ENCODE data around the gene MT1H. TPM values are rescaled to one million over a fixed set of nuclear protein-coding genes. Genes with fewer than 3 reads are reported as not detected.
"Not testable (repeated sequence)": the region's sequence is repeated elsewhere in the genome, so short reads cannot be mapped to it uniquely, and the experiment has no call there.

The MT1H gene
- polyA plus RNA-seq, 2 donors: 32.9 to 63.3 TPM

GRCh38 chr16:56672761-56673536, 3.3 kb downstream of the MT1H start:
- WGBS, 2 donors: 86 to 87% methylated on average over 11 of the region's 11 CpGs
- H3K4me1 ChIP-seq (ENCODE audit: control insufficient read depth in 2 of 2, insufficient read depth in 2 of 2, low read length in 1 of 2): peaks cover 15% of the 10 kb centered on the region in 2 donors
- H3K27ac ChIP-seq (ENCODE audit: low read depth in 2 of 2, low read length in 1 of 2): no peak overlapping the region
- no peaks in the 10 kb centered on the region for H3K36me3 ChIP-seq (ENCODE audit: control insufficient read depth in 2 of 2, insufficient read depth in 2 of 2, low read length in 1 of 2)
- H3K27me3 ChIP-seq (ENCODE audit: control insufficient read depth in 1 of 2, insufficient read depth in 2 of 2, low read length in 2 of 2): peaks cover 0 to 4% of the 10 kb centered on the region in 2 donors
- H3K4me3 ChIP-seq (ENCODE audit: low read depth in 1 of 2, low read length in 2 of 2): no peak overlapping the region
- H3K9me3 ChIP-seq (ENCODE audit: control insufficient read depth in 2 of 2, insufficient read depth in 1 of 2, low read depth in 1 of 2, low read length in 1 of 2): no peaks in the 10 kb centered on the region

GRCh38 chr16:56673921-56674320, 4.3 kb downstream of the MT1H start:
- no peaks in the 10 kb centered on the region for H3K36me3 ChIP-seq (ENCODE audit: control insufficient read depth in 2 of 2, insufficient read depth in 2 of 2, low read length in 1 of 2)
- H3K4me1 ChIP-seq (ENCODE audit: control insufficient read depth in 2 of 2, insufficient read depth in 2 of 2, low read length in 1 of 2): peaks cover 8 to 12% of the 10 kb centered on the region in 2 donors
- H3K27me3 ChIP-seq (ENCODE audit: control insufficient read depth in 1 of 2, insufficient read depth in 2 of 2, low read length in 2 of 2): peaks cover 0 to 4% of the 10 kb centered on the region in 2 donors
- H3K27ac ChIP-seq (ENCODE audit: low read depth in 2 of 2, low read length in 1 of 2): no peak overlapping the region
- no peak overlapping the region for H3K4me3 ChIP-seq (ENCODE audit: low read depth in 1 of 2, low read length in 2 of 2)
- 38 to 39% methylated on average over 12 of the region's 12 CpGs for WGBS, 2 donors
- H3K9me3 ChIP-seq (ENCODE audit: control insufficient read depth in 2 of 2, insufficient read depth in 1 of 2, low read depth in 1 of 2, low read length in 1 of 2): no peaks in the 10 kb centered on the region

GRCh38 chr16:56674570-56674969, 5.0 kb downstream of the MT1H start:
- H3K9me3 ChIP-seq (ENCODE audit: control insufficient read depth in 2 of 2, insufficient read depth in 1 of 2, low read depth in 1 of 2, low read length in 1 of 2); H3K4me1 ChIP-seq (ENCODE audit: control insufficient read depth in 2 of 2, insufficient read depth in 2 of 2, low read length in 1 of 2); H3K36me3 ChIP-seq (ENCODE audit: control insufficient read depth in 2 of 2, insufficient read depth in 2 of 2, low read length in 1 of 2); H3K4me3 ChIP-seq (ENCODE audit: low read depth in 1 of 2, low read length in 2 of 2); H3K27ac ChIP-seq (ENCODE audit: low read depth in 2 of 2, low read length in 1 of 2); H3K27me3 ChIP-seq (ENCODE audit: control insufficient read depth in 1 of 2, insufficient read depth in 2 of 2, low read length in 2 of 2): not testable (repeated sequence)
- whole genome bisulfite sequencing, 2 donors: 78 to 81% methylated on average over 6 of the region's 6 CpGs

DNA sequence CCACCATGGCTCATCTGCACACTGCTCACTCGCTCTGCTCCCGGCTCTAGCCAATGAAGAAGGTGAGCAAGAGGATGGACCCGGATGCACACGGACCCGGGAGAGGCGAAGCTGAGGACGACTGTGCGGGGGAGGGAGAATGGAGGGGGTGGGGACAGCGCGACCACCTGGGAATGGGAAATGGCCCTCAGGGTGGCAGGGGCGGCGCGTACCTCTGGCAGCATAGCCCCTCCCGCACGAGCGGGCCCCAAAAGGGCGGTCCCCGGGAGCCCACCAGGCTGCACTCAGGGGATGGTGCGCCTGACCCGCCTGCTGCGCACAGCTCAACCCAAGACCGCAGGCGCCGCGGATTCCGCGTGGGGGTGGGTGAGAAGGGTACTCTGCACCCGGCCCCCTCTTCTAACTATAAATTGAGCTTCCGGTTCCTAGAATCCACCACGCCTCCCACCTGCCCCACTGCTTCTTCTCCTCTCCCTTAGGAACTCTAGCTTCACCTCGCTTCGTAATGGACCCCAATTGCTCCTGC, 6.1 kb downstream of the MT1H start:
- H3K27ac ChIP-seq (ENCODE audit: low read depth in 2 of 2, low read length in 1 of 2): peak overlapping the region in 1 of 2 donors; percentile 4
- H3K4me3 ChIP-seq (ENCODE audit: low read depth in 1 of 2, low read length in 2 of 2): peak overlapping the region; percentile 5 to 31
- H3K9me3 ChIP-seq (ENCODE audit: control insufficient read depth in 2 of 2, insufficient read depth in 1 of 2, low read depth in 1 of 2, low read length in 1 of 2): no peaks in the 10 kb centered on the region
- H3K4me1 ChIP-seq (ENCODE audit: control insufficient read depth in 2 of 2, insufficient read depth in 2 of 2, low read length in 1 of 2): peaks cover 0 to 5% of the 10 kb centered on the region in 2 donors
- no peaks in the 10 kb centered on the region for H3K36me3 ChIP-seq (ENCODE audit: control insufficient read depth in 2 of 2, insufficient read depth in 2 of 2, low read length in 1 of 2)
- no peaks in the 10 kb centered on the region for H3K27me3 ChIP-seq (ENCODE audit: control insufficient read depth in 1 of 2, insufficient read depth in 2 of 2, low read length in 2 of 2)
- 26 to 36% methylated on average over 14 to 32 of the region's 32 CpGs for WGBS, 2 donors

DNA sequence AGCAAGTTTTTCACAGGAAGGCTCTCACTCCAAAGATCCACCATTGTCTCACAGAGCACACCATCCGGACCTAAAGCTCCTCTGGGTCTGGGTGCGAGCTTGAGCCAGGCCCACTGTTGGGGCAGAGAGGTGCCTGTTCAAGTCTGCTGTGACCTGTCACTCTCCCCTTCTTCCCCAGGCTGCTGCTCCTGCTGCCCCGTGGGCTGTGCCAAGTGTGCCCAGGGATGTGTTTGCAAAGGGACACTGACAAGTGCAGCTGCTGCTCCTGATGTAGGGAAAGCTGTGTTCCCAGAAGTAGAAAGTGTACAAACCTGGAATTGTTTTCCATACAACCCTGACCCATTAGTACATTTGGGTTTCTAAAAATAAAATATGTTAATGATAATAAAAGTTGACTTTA, 7.9 kb downstream of the MT1H start:
- 75 to 77% methylated on average over 3 of the region's 3 CpGs for WGBS, 2 donors
- Histone ChIP-seq H3K9me3 (ENCODE audit: control insufficient read depth in 2 of 2, insufficient read depth in 1 of 2, low read depth in 1 of 2, low read length in 1 of 2) (no peaks in the 10 kb centered on the region), H3K27ac (ENCODE audit: low read depth in 2 of 2, low read length in 1 of 2) (no peak overlapping the region), H3K4me1 (ENCODE audit: control insufficient read depth in 2 of 2, insufficient read depth in 2 of 2, low read length in 1 of 2) (peaks cover 0 to 7% of the 10 kb centered on the region in 2 donors), H3K27me3 (ENCODE audit: control insufficient read depth in 1 of 2, insufficient read depth in 2 of 2, low read length in 2 of 2) (no peaks in the 10 kb centered on the region), H3K36me3 (ENCODE audit: control insufficient read depth in 2 of 2, insufficient read depth in 2 of 2, low read length in 1 of 2) (no peaks in the 10 kb centered on the region), H3K4me3 (ENCODE audit: low read depth in 1 of 2, low read length in 2 of 2) (no peak overlapping the region)

DNA sequence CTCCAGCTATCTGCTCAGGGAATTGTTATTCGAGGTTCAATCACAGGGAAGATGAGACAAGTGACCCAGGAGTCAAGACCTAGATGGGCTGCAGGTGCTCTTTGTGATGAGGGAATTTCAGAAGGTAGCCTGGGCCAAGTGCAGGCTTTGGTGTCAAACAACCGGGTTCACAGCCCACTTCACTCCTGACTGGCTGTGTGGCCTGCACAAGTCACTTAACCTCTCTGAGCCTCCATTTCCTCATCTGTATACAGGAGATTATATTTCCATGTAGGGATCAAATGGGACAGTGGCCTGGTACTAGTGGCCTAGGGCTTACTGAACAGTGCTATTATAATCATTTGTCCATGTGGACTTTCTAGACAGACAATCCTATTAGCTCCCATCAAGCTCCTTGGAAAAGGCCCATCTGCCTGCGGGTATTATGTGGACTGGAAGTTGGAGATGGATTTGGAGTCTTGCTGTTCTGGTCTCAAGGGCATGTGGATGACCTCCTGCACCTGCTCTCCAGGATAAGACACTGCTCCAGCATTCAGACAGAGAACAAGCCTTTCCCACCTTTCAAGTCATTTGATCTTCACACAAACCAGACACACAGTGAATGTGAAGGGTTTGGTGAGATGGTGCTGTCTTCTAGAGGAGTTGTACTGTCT, 9.6 kb downstream of the MT1H start:
- 92% methylated on average over 3 of the region's 3 CpGs for WGBS, 2 donors
- Histone ChIP-seq H3K4me3 (ENCODE audit: low read depth in 1 of 2, low read length in 2 of 2) (no peak overlapping the region), H3K4me1 (ENCODE audit: control insufficient read depth in 2 of 2, insufficient read depth in 2 of 2, low read length in 1 of 2) (peaks cover 1 to 10% of the 10 kb centered on the region in 2 donors), H3K27ac (ENCODE audit: low read depth in 2 of 2, low read length in 1 of 2) (peak overlapping the region in 1 of 2 donors; percentile 7), H3K27me3 (ENCODE audit: control insufficient read depth in 1 of 2, insufficient read depth in 2 of 2, low read length in 2 of 2) (no peaks in the 10 kb centered on the region), H3K36me3 (ENCODE audit: control insufficient read depth in 2 of 2, insufficient read depth in 2 of 2, low read length in 1 of 2) (no peaks in the 10 kb centered on the region), H3K9me3 (ENCODE audit: control insufficient read depth in 2 of 2, insufficient read depth in 1 of 2, low read depth in 1 of 2, low read length in 1 of 2) (no peaks in the 10 kb centered on the region)

DNA sequence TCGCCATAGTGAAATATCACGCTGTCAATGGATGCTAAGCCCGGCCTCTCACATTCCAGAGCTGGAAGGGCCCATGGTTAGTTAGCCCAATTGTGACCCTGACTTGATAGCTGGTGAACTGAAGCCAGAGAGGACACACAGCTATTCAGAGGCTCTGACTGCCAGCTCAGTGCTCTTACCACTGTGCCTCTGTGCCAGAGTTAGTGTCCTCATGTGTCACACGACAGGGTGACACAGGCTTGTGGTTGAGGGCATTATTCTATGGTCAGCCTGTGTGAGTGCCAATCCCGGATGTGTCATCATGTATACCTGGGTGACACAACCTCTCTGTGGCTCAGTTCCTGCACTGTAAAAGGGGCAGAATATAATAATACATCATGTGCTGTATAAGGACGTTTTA, 10.2 kb downstream of the MT1H start:
- Histone ChIP-seq H3K9me3 (ENCODE audit: control insufficient read depth in 2 of 2, insufficient read depth in 1 of 2, low read depth in 1 of 2, low read length in 1 of 2) (no peaks in the 10 kb centered on the region), H3K4me1 (ENCODE audit: control insufficient read depth in 2 of 2, insufficient read depth in 2 of 2, low read length in 1 of 2) (peaks cover 2 to 10% of the 10 kb centered on the region in 2 donors), H3K36me3 (ENCODE audit: control insufficient read depth in 2 of 2, insufficient read depth in 2 of 2, low read length in 1 of 2) (no peaks in the 10 kb centered on the region), H3K27me3 (ENCODE audit: control insufficient read depth in 1 of 2, insufficient read depth in 2 of 2, low read length in 2 of 2) (no peaks in the 10 kb centered on the region), H3K27ac (ENCODE audit: low read depth in 2 of 2, low read length in 1 of 2) (peak overlapping the region in 1 of 2 donors; percentile 7), H3K4me3 (ENCODE audit: low read depth in 1 of 2, low read length in 2 of 2) (no peak overlapping the region)
- 80 to 81% methylated on average over 6 of the region's 6 CpGs for WGBS, 2 donors

- peaks cover 5% of the 10 kb centered on the region in 2 donors for H3K4me1 ChIP-seq (ENCODE audit: control insufficient read depth in 2 of 2, insufficient read depth in 2 of 2, low read length in 1 of 2)
- 0 to 1% methylated on average over 49 of the region's 49 CpGs for WGBS, 2 donors
- H3K4me3 ChIP-seq (ENCODE audit: low read depth in 1 of 2, low read length in 2 of 2): peak within 1 kb of the TSS; percentile 68 to 70
- H3K27me3 ChIP-seq (ENCODE audit: control insufficient read depth in 1 of 2, insufficient read depth in 2 of 2, low read length in 2 of 2): no peaks in the 10 kb centered on the region
- H3K36me3 ChIP-seq (ENCODE audit: control insufficient read depth in 2 of 2, insufficient read depth in 2 of 2, low read length in 1 of 2): no peaks in the 10 kb centered on the region
- no peaks in the 10 kb centered on the region for H3K9me3 ChIP-seq (ENCODE audit: control insufficient read depth in 2 of 2, insufficient read depth in 1 of 2, low read depth in 1 of 2, low read length in 1 of 2)
- H3K27ac ChIP-seq (ENCODE audit: low read depth in 2 of 2, low read length in 1 of 2): peak within 1 kb of the TSS; percentile 66 to 79
These were observed 12.5 kb downstream of the MT1H start, which contains the start of gene MT1X for GRCh38 chr16:56681939-56682702. Gene MT1X (plus strand): TSS chr16:56682470. CDS start chr16:56682541, 71 bp downstream.

- Histone ChIP-seq H3K4me1 (ENCODE audit: control insufficient read depth in 2 of 2, insufficient read depth in 2 of 2, low read length in 1 of 2) (peaks cover 5% of the 10 kb centered on the region in 2 donors), H3K27ac (ENCODE audit: low read depth in 2 of 2, low read length in 1 of 2) (peak overlapping the region; percentile 62 to 71), H3K36me3 (ENCODE audit: control insufficient read depth in 2 of 2, insufficient read depth in 2 of 2, low read length in 1 of 2) (no peaks in the 10 kb centered on the region), H3K9me3 (ENCODE audit: control insufficient read depth in 2 of 2, insufficient read depth in 1 of 2, low read depth in 1 of 2, low read length in 1 of 2) (no peaks in the 10 kb centered on the region), H3K27me3 (ENCODE audit: control insufficient read depth in 1 of 2, insufficient read depth in 2 of 2, low read length in 2 of 2) (no peaks in the 10 kb centered on the region), H3K4me3 (ENCODE audit: low read depth in 1 of 2, low read length in 2 of 2) (peak overlapping the region; percentile 68 to 70)
- 21 to 24% methylated on average over 8 of the region's 8 CpGs for WGBS, 2 donors
These were observed 13.2 kb downstream of the MT1H start for GRCh38 chr16:56682703-56683397.
